Natural killer cell (primary cell): ENCODE results near the gene PDHB. TPM values are rescaled to one million over a fixed set of nuclear protein-coding genes. Genes with fewer than 3 reads are reported as not detected.
A peak's percentile ranks its signal among the peaks of the same experiment; 100 is the strongest.

Source experiments
- ATAC-seq, 3 donors: fragments of 150-1000 bp in 2 of 3; fragments of 200-7000 bp in 1 of 3; cut with Tn5 transposase; 1 replicate in 1 of 3; 2 replicates in 2 of 3; pipeline ENCODE4 v1.10.0; 2021; ENCODE audit warnings: mild to moderate bottlenecking in 2 of 3, moderate library complexity in 2 of 3
- DNase-seq, 2 donors: peaks; one replicate each; pipeline versions ENCODE4 v3.0.0 to v3.0.0-alpha.2; 2013 to 2021; ENCODE audit warnings: mixed read lengths in 1 of 2
- H3K27ac ChIP-seq: one replicate; pipeline ENCODE4 v1.5.1; 2013; ENCODE audit warnings: mild to moderate bottlenecking, low read length
- H3K27me3 ChIP-seq: one replicate; pipeline ENCODE4 v1.6.1; 2013; ENCODE audit warnings: low read length; ENCODE audit not compliant: control insufficient read depth, insufficient read depth
- H3K36me3 ChIP-seq: one replicate; pipeline ENCODE4 v1.6.1; 2013; ENCODE audit warnings: low read length; ENCODE audit not compliant: control insufficient read depth, insufficient read depth
- H3K4me1 ChIP-seq: one replicate; pipeline ENCODE4 v1.6.1; 2013; ENCODE audit warnings: low read length; ENCODE audit not compliant: control insufficient read depth, insufficient read depth
- H3K4me3 ChIP-seq: one replicate; pipeline ENCODE4 v1.5.1; 2013; ENCODE audit warnings: low read length
- H3K9me3 ChIP-seq: one replicate; pipeline ENCODE4 v1.6.1; 2013; ENCODE audit warnings: low read length; ENCODE audit not compliant: control insufficient read depth, insufficient read depth
- H3K27ac Mint-ChIP-seq, 2 donors: one replicate each; pipeline ENCODE4 v1.8.0; 2022; ENCODE audit warnings: mild to moderate bottlenecking in 2 of 2, mixed read lengths in 2 of 2, moderate library complexity in 1 of 2
- H3K27me3 Mint-ChIP-seq, 2 donors: one replicate each; pipeline ENCODE4 v1.8.0; 2022; ENCODE audit warnings: low read depth in 2 of 2, mixed read lengths in 2 of 2
- H3K36me3 Mint-ChIP-seq: one replicate; pipeline ENCODE4 v1.8.0; 2022; ENCODE audit warnings: mixed read lengths
- H3K4me1 Mint-ChIP-seq, 2 donors: one replicate each; pipeline ENCODE4 v1.8.0; 2022; ENCODE audit warnings: mixed read lengths in 2 of 2
- H3K4me3 Mint-ChIP-seq: one replicate; pipeline ENCODE4 v1.8.0; 2022; ENCODE audit warnings: mild to moderate bottlenecking, moderate library complexity, mixed read lengths
- H3K9me3 Mint-ChIP-seq, 2 donors: one replicate each; pipeline ENCODE4 v1.8.0; 2022; ENCODE audit warnings: mixed read lengths in 2 of 2
- CTCF ChIP-seq: fragments of 200-600 bp; IDR thresholded peaks from one replicate; pipeline ENCODE4 v1.8.0; 2022; ENCODE audit warnings: antibody characterized with exemption
- WGBS: methylation state at CpG from one replicate; pipeline ENCODE4 v1.1.7; 2013; ENCODE audit warnings: missing lambda C conversion rate; ENCODE audit not compliant: insufficient coverage; 5-methylcytosine and 5-hydroxymethylcytosine counted together
- intact Hi-C: fragments of 100-400 bp; cut with micrococcal nuclease; formaldehyde crosslinking; loops from one replicate; pipeline ENCODE4 v1.14.2; 2022
- total RNA-seq, 4 donors: library from RNA; stranded (reverse); fragments of 120-200 nt in 1 of 4; gene quantifications; one replicate each; pipeline versions ENCODE4 v1.2.3 to v1.2.4, GENCODE V29; 2013 to 2022

The PDHB gene
- total RNA-seq, 3 donors from 2014 or later (not counting 1 experiment from before 2014, with no cell fraction given) = 33.7 to 52.4 (median 39.9) TPM

- no peak overlapping the region for H3K4me3 ChIP-seq
- H3K27ac ChIP-seq = no peak overlapping the region
- Mint-ChIP-seq H3K4me1 (peaks cover 16 to 35% of the 10 kb centered on the region in 2 donors), H3K4me3 (no peak overlapping the region), H3K36me3 (peaks cover 4% of the 10 kb centered on the region), H3K9me3 (no peaks in the 10 kb centered on the region), H3K27me3 (no peaks in the 10 kb centered on the region), H3K27ac (peak overlapping the region; percentile 27 to 39)
- TF ChIP-seq CTCF = no peak
- no peak for ATAC-seq
- no peak for DNase-seq
- intact Hi-C loops = no loop called here
- WGBS = 87% methylated on average over 6 of the region's 6 CpGs
- peaks cover 7% of the 10 kb centered on the region for H3K4me1 ChIP-seq
- no peaks in the 10 kb centered on the region for H3K27me3 ChIP-seq
- peaks cover 16% of the 10 kb centered on the region for H3K36me3 ChIP-seq
- H3K9me3 ChIP-seq = no peaks in the 10 kb centered on the region
These were observed 15.4 kb downstream of the PDHB start for GRCh38 chr3:58418227-58418626.

DNA sequence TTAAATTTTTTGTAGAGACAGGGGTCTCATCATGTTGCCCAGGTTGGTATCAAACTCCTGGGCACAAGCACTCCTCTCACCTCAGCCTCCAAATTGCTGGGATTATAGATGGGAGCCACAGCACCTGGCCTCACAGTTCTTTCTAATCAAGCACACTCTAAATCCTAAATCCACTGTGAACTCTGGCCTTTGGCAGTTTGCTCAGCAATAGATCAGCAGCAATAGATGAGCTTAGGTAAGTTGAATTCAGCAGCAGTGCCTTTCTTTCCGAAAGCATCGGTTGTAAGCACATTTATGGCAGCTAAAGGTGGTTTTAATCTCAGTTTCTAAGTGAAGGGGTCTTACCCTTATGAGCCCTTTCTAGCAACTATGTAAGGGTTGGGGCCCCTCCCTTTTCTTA, 16.6 kb downstream of the PDHB start:
- WGBS = 100% methylated on average over 2 of the region's 2 CpGs
- Mint-ChIP-seq H3K4me3 (no peak overlapping the region), H3K36me3 (no peaks in the 10 kb centered on the region), H3K4me1 (peaks cover 16 to 35% of the 10 kb centered on the region in 2 donors), H3K27ac (no peak overlapping the region), H3K9me3 (no peaks in the 10 kb centered on the region), H3K27me3 (no peaks in the 10 kb centered on the region)
- no peak for DNase-seq
- intact Hi-C loops = no loop called here
- ATAC-seq = no peak
- H3K4me3 ChIP-seq = no peak overlapping the region
- no peaks in the 10 kb centered on the region for H3K27me3 ChIP-seq
- H3K4me1 ChIP-seq = peaks cover 7% of the 10 kb centered on the region
- H3K27ac ChIP-seq = no peak overlapping the region
- no peak for TF ChIP-seq CTCF
- peaks cover 9% of the 10 kb centered on the region for H3K36me3 ChIP-seq
- H3K9me3 ChIP-seq = no peaks in the 10 kb centered on the region

GRCh38 chr3:58416191-58416590, 17.4 kb downstream of the PDHB start:
- peaks cover 6% of the 10 kb centered on the region for H3K36me3 ChIP-seq

More at GRCh38 chr3:58416191-58416590, 17.4 kb downstream of the PDHB start:
- Mint-ChIP-seq H3K4me3 (no peak overlapping the region), H3K9me3 (no peaks in the 10 kb centered on the region), H3K27me3 (no peaks in the 10 kb centered on the region), H3K4me1 (peaks cover 15 to 28% of the 10 kb centered on the region in 2 donors), H3K36me3 (peaks cover under 1% of the 10 kb centered on the region), H3K27ac (no peak overlapping the region)
- 95% methylated on average over 2 of the region's 2 CpGs for WGBS
- no peak overlapping the region for H3K4me3 ChIP-seq
- no peak overlapping the region for H3K27ac ChIP-seq
- H3K9me3 ChIP-seq = no peaks in the 10 kb centered on the region
- TF ChIP-seq CTCF = no peak
- no peaks in the 10 kb centered on the region for H3K27me3 ChIP-seq
- intact Hi-C loops = no loop called here
- no peak for DNase-seq
- no peak for ATAC-seq
- peaks cover 5% of the 10 kb centered on the region for H3K4me1 ChIP-seq
